HL-60/S4 treated with retinoic acid at 250 ng/mL for 4 days and 3 days (cell line): Measurements from ENCODE around the gene GCG.

Source experiments
- in situ Hi-C: fragments of 300-500 bp; cut with MboI; formaldehyde crosslinking; loops from 2 replicates; pipeline ENCODE4 v1.7.0; 2022; ENCODE audit warnings: low sequenced_read_pairs

GCG gene

DNA sequence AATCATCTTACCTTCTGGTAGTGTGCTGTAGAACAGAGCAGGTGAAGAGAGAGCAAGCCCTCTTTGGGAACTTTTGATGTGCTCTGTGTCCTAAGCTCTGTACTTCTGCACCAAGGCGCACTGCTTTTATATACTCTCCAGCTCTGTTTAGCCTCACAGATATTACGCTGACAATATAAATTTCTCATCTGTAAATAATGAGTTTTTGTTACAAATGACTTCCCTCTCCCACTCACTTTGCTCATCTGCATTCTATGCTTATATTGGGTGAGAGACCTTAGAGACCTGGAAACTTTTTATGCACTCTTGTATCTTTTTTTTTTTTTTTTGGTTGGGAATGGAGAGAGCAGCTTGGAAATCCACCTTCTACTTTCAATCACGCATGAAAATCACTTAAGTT lies at the start of gene GCG:
Gene GCG (minus strand): TSS at position 101 of the 400 bp plus-strand sequence. CDS start 3,069 bp downstream, outside the sequence.
- in situ Hi-C loops = no loop called here

DNA sequence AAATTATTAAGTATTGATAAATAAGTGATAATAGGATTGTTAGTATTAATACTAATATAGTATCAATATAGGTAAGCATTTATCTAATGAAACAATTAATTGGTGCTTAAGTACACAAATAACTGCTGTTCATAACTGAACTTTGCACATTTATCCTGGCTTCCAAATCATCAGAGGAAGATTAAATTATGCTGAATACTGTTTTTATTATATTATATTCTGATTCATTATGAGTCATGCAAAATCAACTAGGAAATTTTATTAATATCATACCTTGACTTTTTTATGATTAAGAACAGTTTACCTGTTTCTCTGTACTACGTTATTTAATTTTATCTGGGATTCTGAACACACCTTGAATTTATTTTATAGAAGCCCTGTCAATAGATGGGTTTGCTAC lies 48.6 kb upstream of the GCG start:
- in situ Hi-C loops = no loop called here

GRCh38 chr2:162199913-162200312 lies 47.9 kb upstream of the GCG start:
- in situ Hi-C loops = no loop called here

DNA sequence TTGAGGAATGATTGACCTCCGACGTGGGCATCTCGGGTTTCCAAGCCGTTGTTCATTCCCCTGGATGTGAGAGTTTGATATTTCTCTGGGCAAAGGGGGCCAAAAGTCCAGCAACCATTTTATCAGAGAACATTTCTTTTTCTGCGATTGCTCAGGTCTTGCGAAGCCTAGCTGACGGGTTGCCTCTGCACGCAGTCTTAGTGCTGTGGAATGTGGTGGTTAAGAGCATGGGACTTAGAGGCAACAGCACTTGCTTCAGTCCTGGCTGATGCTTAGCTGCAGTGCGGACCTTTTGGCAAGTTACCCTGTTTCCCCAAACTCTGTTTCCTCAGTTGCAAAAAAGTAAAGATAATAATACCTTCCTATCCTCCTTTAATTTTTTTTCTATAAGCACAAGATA lies 46.2 kb upstream of the GCG start:
- in situ Hi-C loops = no loop called here

DNA sequence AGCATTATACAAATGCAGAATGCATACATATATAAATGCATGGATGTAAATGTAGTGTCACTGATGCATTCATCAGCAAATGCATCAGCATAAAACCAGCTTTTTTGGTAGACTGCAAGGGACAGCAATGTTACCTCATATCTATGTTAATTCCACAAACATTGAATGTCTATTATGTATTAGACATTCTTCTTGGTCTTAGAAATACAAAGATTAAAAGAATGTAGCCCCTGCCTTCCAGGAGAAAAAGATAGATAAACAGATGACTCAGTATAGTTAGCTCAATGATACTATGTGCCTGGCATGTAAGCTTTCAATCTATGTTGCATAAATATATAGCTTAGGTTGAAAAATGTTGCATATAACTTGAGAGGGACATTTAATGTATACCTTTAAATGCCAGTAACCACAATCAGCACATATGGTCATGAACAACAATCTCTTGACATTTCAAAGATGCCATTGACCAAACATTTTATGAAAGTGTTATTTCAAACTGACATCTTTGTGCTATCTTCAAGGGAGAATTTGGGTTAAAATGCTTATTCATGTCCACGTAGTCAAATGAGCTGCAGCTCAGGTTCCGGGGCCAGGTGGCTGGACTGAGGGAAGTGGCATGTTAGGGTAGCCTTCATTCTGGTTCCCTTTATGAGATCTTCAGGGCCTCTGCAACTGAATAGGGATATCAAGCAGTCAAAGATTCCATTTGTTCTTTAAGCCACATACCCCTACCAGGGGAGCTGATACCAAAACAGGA lies 45.2 kb upstream of the GCG start:
- in situ Hi-C loops = no loop called here

DNA sequence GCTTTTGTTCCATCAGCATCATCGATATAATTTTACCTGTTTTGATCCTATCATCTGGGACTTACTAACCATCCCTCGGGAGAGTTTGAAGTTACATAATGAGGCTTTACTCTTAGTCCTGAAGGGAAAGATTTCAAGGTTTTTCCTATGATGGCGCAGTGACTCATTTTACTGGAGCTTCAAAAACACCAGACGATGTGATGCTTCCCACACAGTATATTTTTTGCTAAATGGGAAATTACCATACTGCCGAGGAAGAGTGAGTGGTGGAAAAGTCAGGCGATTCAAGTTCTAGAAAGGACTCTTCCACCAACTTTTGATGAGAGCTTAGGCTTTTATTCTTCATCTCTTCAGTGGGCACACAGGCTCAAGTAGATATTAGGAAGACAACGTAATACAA lies 44.6 kb upstream of the GCG start:
- in situ Hi-C loops = no loop called here

GRCh38 chr2:162188451-162188850 lies 36.4 kb upstream of the GCG start:
- in situ Hi-C loops = no loop called here

DNA sequence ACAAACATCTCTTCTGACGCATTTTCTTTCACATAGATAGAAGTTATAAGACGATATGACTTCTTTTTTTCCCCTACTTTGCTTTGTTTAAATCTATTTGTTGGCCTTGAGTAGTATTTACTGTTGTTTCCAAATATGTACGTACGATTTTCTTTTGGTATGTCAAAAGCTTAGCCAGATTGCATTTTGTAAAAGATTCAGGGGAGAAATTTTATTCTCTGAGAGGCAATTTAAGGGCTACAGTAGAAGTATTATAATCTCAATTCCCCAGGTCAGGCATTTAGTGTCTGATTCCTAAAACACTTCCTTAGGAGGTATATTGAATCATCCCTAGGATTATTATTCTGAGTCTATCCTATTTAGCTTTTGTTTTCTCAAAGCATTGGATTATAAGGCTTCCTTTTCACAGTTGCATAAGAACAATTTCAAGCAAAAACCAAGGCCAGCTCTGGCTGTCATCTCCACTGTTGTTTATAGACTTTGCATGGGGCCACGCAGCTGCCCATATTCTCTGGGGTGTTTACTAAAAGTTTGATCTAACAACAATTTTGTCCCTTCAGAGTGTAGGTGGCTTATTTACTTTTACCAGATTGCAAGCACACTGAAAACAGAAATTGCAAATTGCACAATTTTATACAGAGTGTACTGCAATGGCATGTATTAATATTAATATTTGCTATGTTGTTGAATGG lies 33.6 kb upstream of the GCG start:
- in situ Hi-C loops = no loop called here

GRCh38 chr2:162184821-162185450 lies 32.9 kb upstream of the GCG start:
- in situ Hi-C loops = no loop called here

DNA sequence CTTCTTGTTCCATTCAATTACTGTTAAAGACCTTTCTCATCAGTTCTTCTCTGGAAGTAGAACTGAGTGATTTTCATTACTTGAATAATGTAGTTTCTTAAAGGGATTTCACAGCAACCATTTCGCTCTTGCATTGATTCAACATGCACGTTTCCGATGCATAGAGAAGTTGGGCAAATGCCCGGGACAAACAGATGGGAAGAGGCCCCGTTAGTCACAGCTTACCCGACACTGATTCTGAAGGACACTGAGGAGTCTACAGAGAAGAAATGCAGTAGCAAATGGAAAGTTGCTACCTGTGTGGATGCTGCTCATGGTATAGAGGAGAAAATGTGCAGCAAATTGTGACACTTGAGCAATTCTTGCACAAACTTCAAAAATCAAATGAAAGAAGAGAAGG lies 32.3 kb upstream of the GCG start:
- in situ Hi-C loops = no loop called here

- in situ Hi-C loops = no loop called here
Observed at GRCh38 chr2:162182395-162182794, 30.3 kb upstream of the GCG start.

DNA sequence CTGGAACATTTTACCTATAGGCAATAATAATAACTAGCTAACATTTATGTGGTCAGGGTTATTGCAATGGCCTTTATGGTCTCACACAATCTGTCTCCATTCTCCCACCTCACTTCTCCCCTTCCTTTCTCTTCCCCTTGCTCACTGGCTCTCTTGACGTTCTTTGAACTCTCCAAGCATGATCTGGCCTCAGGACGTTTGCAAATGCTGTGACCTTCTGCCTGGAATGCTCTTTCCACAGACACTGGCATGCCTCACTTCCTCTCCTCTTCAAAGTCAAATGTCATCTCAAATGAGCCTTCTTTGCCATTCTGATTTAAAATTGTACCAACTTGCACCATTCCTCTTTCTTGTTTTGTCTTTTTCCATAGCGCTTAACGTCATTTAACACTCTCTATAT lies 25.3 kb upstream of the GCG start:
- in situ Hi-C loops = no loop called here

DNA sequence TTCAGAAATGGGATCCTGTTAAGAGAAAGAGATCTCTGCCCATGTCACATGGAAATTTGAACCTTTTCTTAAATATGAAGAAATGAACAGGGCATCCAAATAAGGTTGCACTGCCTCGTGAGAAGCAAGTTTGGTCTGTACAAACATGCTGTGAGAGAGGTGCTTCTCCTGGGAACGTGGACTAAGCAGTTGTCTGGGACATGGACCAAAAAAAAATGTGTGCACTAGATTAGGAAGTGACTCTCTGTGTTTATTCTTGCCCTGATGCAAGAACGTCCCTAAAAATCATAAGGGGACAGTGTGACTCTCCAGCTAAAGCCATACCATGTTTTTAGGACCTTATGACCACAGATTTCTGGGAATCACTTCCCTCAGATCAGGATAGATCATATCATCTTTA lies 23.7 kb upstream of the GCG start:
- in situ Hi-C loops = no loop called here

DNA sequence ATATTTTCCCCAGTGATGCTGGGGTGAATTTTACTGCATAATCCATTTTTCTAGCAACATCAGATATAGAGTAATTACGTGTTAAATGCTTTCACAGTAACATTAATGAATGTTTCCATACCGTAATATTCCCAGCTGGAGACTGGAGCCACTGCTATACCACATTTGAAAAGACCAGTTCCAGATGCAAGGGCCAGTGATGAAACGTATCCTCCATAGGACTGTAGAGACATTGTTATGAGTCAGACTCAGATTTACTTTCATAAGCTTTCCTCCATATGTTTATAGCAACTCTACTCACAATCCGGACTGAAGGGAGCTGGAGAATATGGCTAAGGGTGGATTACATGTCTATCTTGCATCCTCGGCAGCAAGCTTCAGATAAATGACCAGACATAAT lies 22.7 kb upstream of the GCG start:
- in situ Hi-C loops = no loop called here

GRCh38 chr2:162172802-162173370 lies 20.8 kb upstream of the GCG start:
- in situ Hi-C loops = no loop called here

DNA sequence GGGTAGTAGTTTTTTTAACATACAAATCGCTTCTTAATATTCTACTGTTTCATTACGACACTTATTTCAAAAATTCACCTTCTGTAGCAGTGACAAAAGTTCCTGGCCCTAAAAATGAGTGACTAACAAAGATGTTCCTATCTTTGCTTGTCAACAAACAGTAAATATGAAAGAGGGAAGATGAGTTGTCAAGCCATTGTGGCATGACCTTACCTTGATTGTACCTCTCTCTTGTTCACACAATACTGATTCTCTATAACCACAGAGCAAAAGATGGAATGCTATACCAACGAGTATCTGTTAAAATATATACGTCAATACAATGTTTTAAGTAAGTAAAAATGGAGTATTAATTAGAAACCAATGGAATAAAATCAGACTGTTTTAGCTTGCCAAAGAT lies 14.7 kb upstream of the GCG start:
- in situ Hi-C loops = no loop called here

GRCh38 chr2:162166174-162166573 lies 14.1 kb upstream of the GCG start:
- in situ Hi-C loops = no loop called here

DNA sequence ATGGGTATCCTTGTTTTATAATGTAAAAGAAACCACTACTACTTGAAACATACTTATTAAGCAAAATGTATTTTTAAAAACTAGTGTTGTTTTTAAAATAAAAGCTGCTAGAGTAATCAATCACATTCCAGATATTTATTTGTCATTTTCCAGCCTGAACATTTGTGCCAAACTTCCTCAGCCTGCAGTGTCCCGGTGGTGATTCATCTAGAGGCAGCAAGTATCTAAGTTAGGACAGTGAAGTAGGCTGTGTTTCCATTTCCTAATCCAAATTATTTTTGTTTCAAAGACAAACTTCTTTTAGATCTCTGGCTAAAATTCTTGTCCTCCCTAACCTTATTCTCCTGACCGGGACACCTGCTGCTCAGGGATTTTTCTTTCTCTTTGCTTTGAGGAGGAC lies 12.8 kb upstream of the GCG start:
- in situ Hi-C loops = no loop called here

DNA sequence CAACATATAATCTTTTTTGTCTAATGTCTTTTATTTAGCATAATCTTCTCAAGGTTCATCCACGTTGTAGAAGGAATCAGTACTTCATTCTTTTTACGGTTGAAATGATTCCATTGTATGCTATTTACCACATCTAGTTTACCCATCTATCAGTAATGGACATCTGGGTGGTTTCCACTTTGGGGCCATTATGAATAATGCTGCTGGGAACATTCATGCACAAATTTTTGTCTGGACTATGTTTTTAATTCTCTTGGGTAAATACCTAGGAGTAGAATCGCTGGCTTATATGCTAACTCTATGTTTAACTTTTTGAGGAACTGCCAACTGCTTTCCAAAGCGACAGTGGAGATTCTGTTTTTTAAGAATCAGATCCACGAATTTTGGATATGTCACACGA lies 7.4 kb upstream of the GCG start:
- in situ Hi-C loops = no loop called here

- in situ Hi-C loops = no loop called here
Observed at GRCh38 chr2:162156149-162156548, 4.1 kb upstream of the GCG start.

DNA sequence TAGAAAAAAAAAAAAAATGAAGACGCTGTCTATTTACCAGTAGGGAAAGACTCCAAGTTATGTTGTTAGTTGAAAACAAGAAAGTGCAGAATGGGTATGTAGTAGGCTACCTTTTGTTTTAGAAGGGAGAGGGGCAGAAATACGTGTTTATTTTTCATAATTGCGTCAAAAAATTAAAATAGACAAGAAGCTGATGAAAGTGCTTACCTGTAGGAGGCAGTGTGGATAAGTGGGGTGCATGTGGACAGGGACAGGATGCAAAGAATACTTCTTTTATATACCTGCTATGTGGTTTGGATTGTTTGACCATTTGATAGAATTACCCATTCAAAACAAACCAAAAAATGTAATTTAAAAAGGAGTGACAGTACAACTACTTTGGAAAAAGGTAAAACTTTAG lies 3.0 kb upstream of the GCG start:
- in situ Hi-C loops = no loop called here
